Activated CD4-positive, alpha-beta T cell treated with anti-CD3 and anti-CD28 coated beads, Interleukin-2, amount 10 ng/mL, durations not matched to agents 24 days and 14 days (primary cell): Measurements from ENCODE around the gene NOTUM. TPM values are rescaled to one million over a fixed set of nuclear protein-coding genes. Genes with fewer than 3 reads are reported as not detected.
"Not testable (repeated sequence)": the region's sequence is repeated elsewhere in the genome, so short reads cannot be mapped to it uniquely, and the experiment has no call there.

ENCODE experiments used
- DNase-seq: peaks from one replicate; pipeline ENCODE4 v3.0.0; 2022
- H3K27ac Mint-ChIP-seq: one replicate; pipeline ENCODE4 v1.8.0; 2022; ENCODE audit warnings: mild to moderate bottlenecking, mixed read lengths
- H3K27me3 Mint-ChIP-seq: one replicate; pipeline ENCODE4 v1.8.0; 2022; ENCODE audit warnings: mixed read lengths
- H3K36me3 Mint-ChIP-seq: one replicate; pipeline ENCODE4 v1.8.0; 2022; ENCODE audit warnings: low read depth, mild to moderate bottlenecking, mixed read lengths
- H3K4me1 Mint-ChIP-seq: one replicate; pipeline ENCODE4 v1.8.0; 2021; ENCODE audit warnings: mixed read lengths
- H3K4me3 Mint-ChIP-seq: one replicate; pipeline ENCODE4 v1.8.0; 2022; ENCODE audit warnings: mild to moderate bottlenecking, moderate library complexity, mixed read lengths
- H3K9me3 Mint-ChIP-seq: one replicate; pipeline ENCODE4 v1.8.0; 2021; ENCODE audit warnings: mixed read lengths
- intact Hi-C: fragments of 100-400 bp; cut with micrococcal nuclease; formaldehyde crosslinking; loops from one replicate; pipeline ENCODE4 v1.15.1; 2023
- total RNA-seq: library from RNA; stranded (reverse); gene quantifications from 2 replicates; pipeline ENCODE4 v1.2.3, GENCODE V29; 2022

NOTUM gene
- total RNA-seq, 1 donor from 2014 or later = 1.7 TPM

GRCh38 chr17:81991684-81992305 is 30.8 kb upstream of the NOTUM start:
- Mint-ChIP-seq H3K36me3 (peaks cover 4% of the 10 kb centered on the region), H3K27ac (no peak overlapping the region), H3K9me3 (no peaks in the 10 kb centered on the region), H3K4me3 (no peak overlapping the region), H3K27me3 (no peaks in the 10 kb centered on the region), H3K4me1 (peaks cover 1% of the 10 kb centered on the region)
- DNase-seq = no peak
- intact Hi-C loops = no loop called here

- no peak overlapping the region for H3K27ac Mint-ChIP-seq
These were observed 30.1 kb upstream of the NOTUM start for GRCh38 chr17:81990836-81991683.

GRCh38 chr17:81987161-81987770 is 26.3 kb upstream of the NOTUM start:
- DNase-seq = no peak
- no peaks in the 10 kb centered on the region for H3K27me3 Mint-ChIP-seq
- H3K27ac Mint-ChIP-seq = no peak overlapping the region
- intact Hi-C loops = no loop called here
- H3K4me1 Mint-ChIP-seq = peaks cover 5% of the 10 kb centered on the region
- H3K36me3 Mint-ChIP-seq = peaks cover 21% of the 10 kb centered on the region
- no peaks in the 10 kb centered on the region for H3K9me3 Mint-ChIP-seq
- no peak overlapping the region for H3K4me3 Mint-ChIP-seq

More at GRCh38 chr17:81990836-81991683, 30.1 kb upstream of the NOTUM start:
- DNase-seq = no peak
- peaks cover 4% of the 10 kb centered on the region for H3K36me3 Mint-ChIP-seq
- no peaks in the 10 kb centered on the region for H3K27me3 Mint-ChIP-seq
- H3K4me3 Mint-ChIP-seq = no peak overlapping the region
- intact Hi-C loops = no loop called here
- H3K9me3 Mint-ChIP-seq = no peaks in the 10 kb centered on the region
- H3K4me1 Mint-ChIP-seq = peaks cover 1% of the 10 kb centered on the region

- intact Hi-C loops = no loop called here
- H3K4me1 Mint-ChIP-seq = peaks cover 5% of the 10 kb centered on the region
- H3K27me3 Mint-ChIP-seq = no peaks in the 10 kb centered on the region
- H3K4me3 Mint-ChIP-seq = no peak overlapping the region
- DNase-seq = no peak
- no peaks in the 10 kb centered on the region for H3K9me3 Mint-ChIP-seq
- H3K36me3 Mint-ChIP-seq = peaks cover 21% of the 10 kb centered on the region
- H3K27ac Mint-ChIP-seq = no peak overlapping the region
These were observed 25.6 kb upstream of the NOTUM start for GRCh38 chr17:81986606-81987005.

GRCh38 chr17:81984773-81985410 is 23.9 kb upstream of the NOTUM start:
- no peak for DNase-seq
- intact Hi-C loops = no loop called here
- Mint-ChIP-seq H3K4me3 (no peak overlapping the region), H3K27me3 (no peaks in the 10 kb centered on the region), H3K27ac (peak overlapping the region; percentile 30), H3K4me1 (peaks cover 12% of the 10 kb centered on the region), H3K9me3 (no peaks in the 10 kb centered on the region), H3K36me3 (peaks cover 21% of the 10 kb centered on the region)

GRCh38 chr17:81983639-81984373 is 22.8 kb upstream of the NOTUM start:
- intact Hi-C loops = no loop called here
- Mint-ChIP-seq H3K4me1 (peaks cover 21% of the 10 kb centered on the region), H3K9me3 (no peaks in the 10 kb centered on the region), H3K27ac (no peak overlapping the region), H3K4me3 (no peak overlapping the region), H3K36me3 (peaks cover 24% of the 10 kb centered on the region), H3K27me3 (no peaks in the 10 kb centered on the region)
- DNase-seq = no peak

GRCh38 chr17:81983011-81983638 is 22.1 kb upstream of the NOTUM start:
- H3K36me3 Mint-ChIP-seq = peaks cover 24% of the 10 kb centered on the region
- H3K27ac Mint-ChIP-seq = no peak overlapping the region
- no peak for DNase-seq
- peaks cover 26% of the 10 kb centered on the region for H3K4me1 Mint-ChIP-seq
- intact Hi-C loops = no loop called here
- H3K9me3 Mint-ChIP-seq = no peaks in the 10 kb centered on the region
- H3K4me3 Mint-ChIP-seq = no peak overlapping the region
- no peaks in the 10 kb centered on the region for H3K27me3 Mint-ChIP-seq

GRCh38 chr17:81981511-81981910 is 20.5 kb upstream of the NOTUM start:
- not testable (repeated sequence) for H3K27ac Mint-ChIP-seq, DNase-seq

GRCh38 chr17:81980707-81981343 is 19.8 kb upstream of the NOTUM start:
- H3K36me3 Mint-ChIP-seq = peaks cover 24% of the 10 kb centered on the region

More at GRCh38 chr17:81981511-81981910, 20.5 kb upstream of the NOTUM start:
- peaks cover 24% of the 10 kb centered on the region for H3K36me3 Mint-ChIP-seq
- H3K27me3 Mint-ChIP-seq, H3K9me3 Mint-ChIP-seq, H3K4me3 Mint-ChIP-seq, intact Hi-C loops: not testable (repeated sequence)
- peaks cover 31% of the 10 kb centered on the region for H3K4me1 Mint-ChIP-seq

GRCh38 chr17:81980122-81980521 is 19.1 kb upstream of the NOTUM start:
- Mint-ChIP-seq H3K27ac (peak overlapping the region; percentile 0), H3K36me3 (peaks cover 21% of the 10 kb centered on the region), H3K4me3 (peak overlapping the region; percentile 9), H3K9me3 (peaks cover under 1% of the 10 kb centered on the region), H3K27me3 (no peaks in the 10 kb centered on the region), H3K4me1 (peaks cover 36% of the 10 kb centered on the region)
- DNase-seq = no peak
- intact Hi-C loops = no loop called here

More at GRCh38 chr17:81980707-81981343, 19.8 kb upstream of the NOTUM start:
- no peaks in the 10 kb centered on the region for H3K9me3 Mint-ChIP-seq
- no peak overlapping the region for H3K27ac Mint-ChIP-seq
- no peak for DNase-seq
- intact Hi-C loops = no loop called here
- no peak overlapping the region for H3K4me3 Mint-ChIP-seq
- no peaks in the 10 kb centered on the region for H3K27me3 Mint-ChIP-seq
- peaks cover 37% of the 10 kb centered on the region for H3K4me1 Mint-ChIP-seq

GRCh38 chr17:81978524-81979298 is 17.7 kb upstream of the NOTUM start:
- peak overlapping the region; percentile 51 for H3K27ac Mint-ChIP-seq

More at GRCh38 chr17:81978524-81979298, 17.7 kb upstream of the NOTUM start:
- peaks cover 33% of the 10 kb centered on the region for H3K4me1 Mint-ChIP-seq
- intact Hi-C loops = loop anchor here (5.0 kb wide), 1 partner anchor 116 kb away; the partner anchor contains the start of gene P4HB
- H3K36me3 Mint-ChIP-seq = peaks cover 12% of the 10 kb centered on the region
- DNase-seq = no peak
- peaks cover 2% of the 10 kb centered on the region for H3K27me3 Mint-ChIP-seq
- peaks cover 3% of the 10 kb centered on the region for H3K9me3 Mint-ChIP-seq
- peak overlapping the region; percentile 79 for H3K4me3 Mint-ChIP-seq
